Hepatocyte (in vitro differentiated cells): ENCODE measurements around the gene IL17RC. TPM values are rescaled to one million over a fixed set of nuclear protein-coding genes. Genes with fewer than 3 reads are reported as not detected.

Experiments used
- DNase-seq: peaks from one replicate; pipeline ENCODE4 v3.0.0-alpha.2; 2016; ENCODE audit warnings: low spot score
- H2AFZ ChIP-seq: fragments of 200-600 bp; sonication (generic); 2 replicates; pipeline ENCODE4 v1.6.0; 2016; ENCODE audit warnings: antibody characterized with exemption, mild to moderate bottlenecking
- H3K27ac ChIP-seq: fragments of 200-600 bp; sonication (generic); 2 replicates; pipeline ENCODE4 v1.5.1; 2016; ENCODE audit warnings: mild to moderate bottlenecking
- H3K27me3 ChIP-seq: fragments of 200-600 bp; sonication (generic); 2 replicates; pipeline ENCODE4 v1.6.1; 2016
- H3K36me3 ChIP-seq: fragments of 200-600 bp; sonication (generic); replicated peaks from 2 replicates; pipeline ENCODE4 v1.5.1; 2016; ENCODE audit warnings: low read depth; ENCODE audit not compliant: insufficient read depth
- H3K4me1 ChIP-seq: fragments of 200-600 bp; sonication (generic); 2 replicates; pipeline ENCODE4 v1.5.1; 2016; ENCODE audit warnings: mild to moderate bottlenecking, moderate library complexity; ENCODE audit not compliant: insufficient read depth
- H3K4me2 ChIP-seq: fragments of 200-600 bp; sonication (generic); 2 replicates; pipeline ENCODE4 v1.6.0; 2016
- H3K4me3 ChIP-seq: fragments of 200-600 bp; sonication (generic); 2 replicates; pipeline ENCODE4 v1.5.1; 2016; ENCODE audit warnings: mild to moderate bottlenecking
- H3K79me2 ChIP-seq: fragments of 200-600 bp; sonication (generic); 2 replicates; pipeline ENCODE4 v1.6.0; 2017; ENCODE audit warnings: mild to moderate bottlenecking
- H3K9me2 ChIP-seq: fragments of 200-600 bp; sonication (generic); replicated peaks from 2 replicates; pipeline ENCODE4 v1.6.0; 2017; ENCODE audit warnings: mild to moderate bottlenecking; ENCODE audit not compliant: insufficient read depth
- H3K9me3 ChIP-seq: fragments of 200-600 bp; sonication (generic); 2 replicates; pipeline ENCODE4 v1.5.1; 2016; ENCODE audit warnings: low read depth, mild to moderate bottlenecking
- H4K20me1 ChIP-seq: fragments of 200-600 bp; sonication (generic); 2 replicates; pipeline ENCODE4 v1.6.0; 2016; ENCODE audit warnings: mild to moderate bottlenecking; ENCODE audit not compliant: insufficient read depth, poor library complexity, severe bottlenecking
- EZH2 ChIP-seq: fragments of 200-600 bp; sonication (generic); IDR thresholded peaks from 2 replicates; pipeline ENCODE4 v1.6.1; 2016; ENCODE audit warnings: antibody characterized with exemption, mild to moderate bottlenecking, borderline replicate concordance
- EZH2phosphoT487 ChIP-seq: fragments of 200-600 bp; sonication (generic); IDR thresholded peaks from one replicate; pipeline ENCODE4 v1.6.1; 2018; ENCODE audit warnings: antibody characterized with exemption, mild to moderate bottlenecking, low read depth, moderate library complexity; ENCODE audit not compliant: unreplicated experiment, severe bottlenecking
- WGBS: methylation state at CpG from one replicate; pipeline ENCODE4 v1.1.6; 2016; ENCODE audit warnings: low lambda C conversion rate; ENCODE audit errors: missing lambda C conversion rate; 5-methylcytosine and 5-hydroxymethylcytosine counted together
- polyA plus RNA-seq: library from polyadenylated mRNA; unstranded; fragments of >200 nt; fragmentation: Nextera tagmentation; extraction: Ambion mirVana; gene quantifications from 2 replicates; pipeline ENCODE4 v1.2.1, GENCODE V29; 2016
- total RNA-seq: library from RNA; depleted of rRNA; stranded (reverse); fragments of >200 nt; gene quantifications from 2 replicates; pipeline ENCODE4 v1.2.3, GENCODE V29; 2014
- TF ChIP-seq, protein P1 (sequence below): fragments of 200-600 bp; sonication (generic); IDR thresholded peaks from 2 replicates; pipeline ENCODE4 v1.5.1; 2016; ENCODE audit warnings: antibody characterized with exemption, mild to moderate bottlenecking; ENCODE audit not compliant: poor library complexity

Gene IL17RC
- total and polyA plus RNA-seq, 2 experiments from 2014 or later, result 27.3 to 47.8 TPM

DNA sequence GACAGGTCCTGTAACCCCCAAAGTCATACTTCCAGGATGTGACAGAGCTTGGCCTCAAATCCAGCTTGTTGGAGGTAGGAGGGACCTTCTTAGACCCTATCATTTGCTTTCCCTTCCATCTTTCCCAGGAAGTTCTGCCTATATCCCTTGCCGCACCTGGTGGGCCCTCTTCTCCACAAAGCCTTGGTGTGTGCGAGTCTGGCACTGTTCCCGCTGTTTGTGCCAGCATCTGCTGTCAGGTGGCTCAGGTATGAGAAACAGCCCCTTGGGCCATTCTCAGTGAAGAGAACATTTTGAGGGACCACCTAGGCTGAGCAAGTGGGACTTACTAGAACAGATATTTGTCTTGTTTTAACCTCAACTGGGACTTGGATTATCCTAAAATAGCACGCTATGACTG, 13.0 kb upstream of the IL17RC start:
- Histone ChIP-seq H3K4me3 (no peak overlapping the region), H3K27ac (no peak overlapping the region)
- 96% methylated on average over 4 of the region's 4 CpGs for WGBS

DNA sequence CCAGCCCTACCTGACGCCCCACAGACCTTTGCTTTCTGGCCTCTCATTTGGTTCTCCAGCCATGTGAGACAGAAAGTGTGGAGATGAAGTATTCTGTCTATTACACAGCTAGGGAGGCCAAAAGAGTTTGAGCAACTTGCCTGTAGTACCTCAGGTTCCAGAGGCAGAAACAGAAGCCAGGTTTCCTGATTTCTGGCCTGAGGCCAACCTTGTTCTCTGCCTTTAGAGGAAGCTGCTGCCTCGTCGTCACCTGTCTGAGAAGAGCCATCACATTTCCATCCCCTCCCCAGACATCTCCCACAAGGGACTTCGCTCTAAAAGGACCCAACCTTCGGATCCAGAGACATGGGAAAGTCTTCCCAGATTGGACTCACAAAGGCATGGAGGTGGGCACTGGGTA, 10.4 kb upstream of the IL17RC start:
- Histone ChIP-seq H3K27me3 (no peaks in the 10 kb centered on the region), H3K9me2 (no peaks in the 10 kb centered on the region), H4K20me1 (no peaks in the 10 kb centered on the region), H3K4me2 (no peak overlapping the region), H3K9me3 (no peaks in the 10 kb centered on the region), H3K4me1 (peaks cover 29% of the 10 kb centered on the region), H3K79me2 (peaks cover 12% of the 10 kb centered on the region), H3K27ac (no peak overlapping the region), H3K4me3 (no peak overlapping the region), H3K36me3 (no peaks in the 10 kb centered on the region), H2AFZ (no peak overlapping the region)
- WGBS, result 87% methylated on average over 5 of the region's 5 CpGs
- no peak for DNase-seq
- TF ChIP-seq EZH2 (no peak), EZH2phosphoT487 (no peak)
- TF ChIP-seq, protein P1, sequence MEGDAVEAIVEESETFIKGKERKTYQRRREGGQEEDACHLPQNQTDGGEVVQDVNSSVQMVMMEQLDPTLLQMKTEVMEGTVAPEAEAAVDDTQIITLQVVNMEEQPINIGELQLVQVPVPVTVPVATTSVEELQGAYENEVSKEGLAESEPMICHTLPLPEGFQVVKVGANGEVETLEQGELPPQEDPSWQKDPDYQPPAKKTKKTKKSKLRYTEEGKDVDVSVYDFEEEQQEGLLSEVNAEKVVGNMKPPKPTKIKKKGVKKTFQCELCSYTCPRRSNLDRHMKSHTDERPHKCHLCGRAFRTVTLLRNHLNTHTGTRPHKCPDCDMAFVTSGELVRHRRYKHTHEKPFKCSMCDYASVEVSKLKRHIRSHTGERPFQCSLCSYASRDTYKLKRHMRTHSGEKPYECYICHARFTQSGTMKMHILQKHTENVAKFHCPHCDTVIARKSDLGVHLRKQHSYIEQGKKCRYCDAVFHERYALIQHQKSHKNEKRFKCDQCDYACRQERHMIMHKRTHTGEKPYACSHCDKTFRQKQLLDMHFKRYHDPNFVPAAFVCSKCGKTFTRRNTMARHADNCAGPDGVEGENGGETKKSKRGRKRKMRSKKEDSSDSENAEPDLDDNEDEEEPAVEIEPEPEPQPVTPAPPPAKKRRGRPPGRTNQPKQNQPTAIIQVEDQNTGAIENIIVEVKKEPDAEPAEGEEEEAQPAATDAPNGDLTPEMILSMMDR, result no peak

More for the DNA sequence above, 13.0 kb upstream of the IL17RC start:
- H3K9me2 ChIP-seq, result no peaks in the 10 kb centered on the region
- TF ChIP-seq EZH2 (no peak), EZH2phosphoT487 (no peak)
- TF ChIP-seq, protein P1, result no peak
- DNase-seq, result no peak
- peaks cover 37% of the 10 kb centered on the region for H3K4me1 ChIP-seq
- no peaks in the 10 kb centered on the region for H3K36me3 ChIP-seq
- peak overlapping the region; percentile 71 for H3K4me2 ChIP-seq
- peaks cover 12% of the 10 kb centered on the region for H3K79me2 ChIP-seq
- no peak overlapping the region for H2AFZ ChIP-seq
- no peaks in the 10 kb centered on the region for H4K20me1 ChIP-seq
- H3K27me3 ChIP-seq, result no peaks in the 10 kb centered on the region
- H3K9me3 ChIP-seq, result no peaks in the 10 kb centered on the region

DNA sequence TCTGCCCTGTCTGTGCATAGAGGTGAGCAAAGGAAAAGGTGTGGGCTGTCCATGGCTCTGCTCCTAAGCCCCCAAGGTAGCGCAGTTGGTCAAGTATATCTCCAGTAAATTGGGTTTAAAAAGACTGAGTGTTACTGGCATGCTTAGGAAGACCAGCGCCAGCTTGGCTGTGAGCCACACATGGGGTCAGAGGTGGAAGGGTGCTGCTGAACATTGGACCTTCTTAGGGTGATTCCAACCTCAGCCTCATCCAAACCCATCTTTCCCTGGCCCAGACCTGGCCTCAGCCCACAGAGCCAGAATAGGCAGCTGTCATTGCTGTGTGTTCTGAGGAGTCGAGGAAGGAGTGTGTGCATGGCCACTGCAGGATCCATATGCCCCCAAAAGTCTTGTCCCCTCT, 8.6 kb upstream of the IL17RC start:
- peaks cover 12% of the 10 kb centered on the region for H3K79me2 ChIP-seq
- H3K4me2 ChIP-seq, result no peak overlapping the region
- DNase-seq, result no peak
- no peaks in the 10 kb centered on the region for H3K9me2 ChIP-seq
- WGBS, result 96% methylated on average over 3 of the region's 3 CpGs
- peaks cover 17% of the 10 kb centered on the region for H3K4me1 ChIP-seq
- H3K9me3 ChIP-seq, result no peaks in the 10 kb centered on the region
- H2AFZ ChIP-seq, result no peak overlapping the region
- no peak for TF ChIP-seq EZH2
- TF ChIP-seq, protein P1, result no peak
- no peak for TF ChIP-seq EZH2phosphoT487
- no peaks in the 10 kb centered on the region for H4K20me1 ChIP-seq
- no peak overlapping the region for H3K4me3 ChIP-seq
- no peaks in the 10 kb centered on the region for H3K36me3 ChIP-seq
- no peak overlapping the region for H3K27ac ChIP-seq
- no peaks in the 10 kb centered on the region for H3K27me3 ChIP-seq
